A549 (cell line): ENCODE data around the gene ZBTB20. TPM values are rescaled to one million over a fixed set of nuclear protein-coding genes. Genes with fewer than 3 reads are reported as not detected.

Experiments
- ATAC-seq, 2 experiments: fragments of 200-7000 bp in 1 of 2; fragments of >200 bp in 1 of 2; cut with Nextera tagmentation in 1 of 2; cut with Tn5 transposase in 1 of 2; 3 replicates each; pipeline versions ENCODE4 v1.8.0 to v1.9.1; 2018 to 2020; ENCODE audit warnings: mild to moderate bottlenecking in 1 of 2, moderate library complexity in 1 of 2
- CTCF ChIA-PET: fragments of 300-600 bp; sonication (Branson Sonifier 250); formaldehyde crosslinking; extraction: SDS; loops from one replicate; lab custom pipeline; 2021; ENCODE audit warnings: antibody characterized with exemption, inconsistent platforms; lab: Yijun Ruan, JAX
- POLR2A ChIA-PET: fragments of 350-600 bp; formaldehyde crosslinking; extraction: SDS; loops from one replicate; lab custom pipeline; 2021; ENCODE audit warnings: antibody characterized with exemption, inconsistent platforms; lab: Yijun Ruan, JAX
- DNase-seq, 2 experiments: peaks; one replicate each; pipeline versions ENCODE4 v3.0.0 to v3.0.0-alpha.2; 2011 to 2016; ENCODE audit warnings: low read depth in 1 of 2, low spot score in 1 of 2
- FAIRE-seq: peaks from 2 replicates; lab custom pipeline; 2011; peaks lifted over from hg19 to GRCh38; lab: Jason Lieb, UNC
- H3K27ac ChIP-seq, 2 experiments: fragments of >200 bp; sonication (Bioruptor Twin); formaldehyde crosslinking; 3 replicates each; pipeline ENCODE4 v1.5.1; 2016 to 2017
- H3K4me1 ChIP-seq: fragments of >200 bp; sonication (Bioruptor Twin); formaldehyde crosslinking; 3 replicates; pipeline ENCODE4 v1.6.1; 2016
- H3K4me2 ChIP-seq: fragments of >200 bp; sonication (Bioruptor Twin); formaldehyde crosslinking; 3 replicates; pipeline ENCODE4 v1.6.1; 2016
- H3K4me3 ChIP-seq: fragments of >200 bp; sonication (Bioruptor Twin); formaldehyde crosslinking; 3 replicates; pipeline ENCODE4 v1.5.1; 2016
- H3K9me3 ChIP-seq: fragments of >200 bp; sonication (Bioruptor Twin); formaldehyde crosslinking; 3 replicates; pipeline ENCODE4 v1.6.1; 2016
- BHLHE40 ChIP-seq: IDR thresholded peaks from 2 replicates; pipeline ENCODE4 v1.6.1; 2012; ENCODE audit warnings: low read depth, low read length, inconsistent platforms
- CBX2 ChIP-seq: fragments of 200-600 bp; sonication (generic); IDR thresholded peaks from 2 replicates; pipeline ENCODE4 v1.6.1; 2016; ENCODE audit warnings: low read depth, mild to moderate bottlenecking, borderline replicate concordance
- CBX8 ChIP-seq: fragments of 200-600 bp; sonication (generic); IDR thresholded peaks from 2 replicates; pipeline ENCODE4 v1.6.1; 2016
- CHD4 ChIP-seq: fragments of 200-600 bp; sonication (generic); IDR thresholded peaks from 2 replicates; pipeline ENCODE4 v1.6.1; 2016; ENCODE audit warnings: antibody characterized with exemption, mild to moderate bottlenecking, borderline replicate concordance
- EHF ChIP-seq: fragments of 250-450 bp; sonication (Bioruptor Pico); IDR thresholded peaks from 2 replicates; pipeline ENCODE4 v1.5.0; 2020; ENCODE audit warnings: mild to moderate bottlenecking
- EP300 ChIP-seq, 2 experiments: fragments of >200 bp; sonication (Bioruptor Twin); formaldehyde crosslinking; IDR thresholded peaks; 2 replicates in 1 of 2; 3 replicates in 1 of 2; pipeline ENCODE4 v1.6.1; 2016 to 2017
- FOSL2 ChIP-seq, 2 experiments: fragments of 450-650 bp in 1 of 2; fragments of >200 bp in 1 of 2; sonication (Bioruptor Twin) in 1 of 2; formaldehyde crosslinking; IDR thresholded peaks; 2 replicates each; pipeline versions ENCODE4 v1.5.0 to v1.6.1; 2016 to 2020; ENCODE audit warnings: mild to moderate bottlenecking in 1 of 2, moderate library complexity in 1 of 2
- HDAC2 ChIP-seq: fragments of 200-600 bp; sonication (generic); IDR thresholded peaks from 2 replicates; pipeline ENCODE4 v1.6.1; 2016
- HEYL ChIP-seq: fragments of 250-450 bp; sonication (Bioruptor Pico); IDR thresholded peaks from 2 replicates; pipeline ENCODE4 v1.8.0; 2021; ENCODE audit warnings: mild to moderate bottlenecking, moderate library complexity
- HOXB5 ChIP-seq: fragments of 250-450 bp; sonication (Bioruptor Pico); IDR thresholded peaks from 2 replicates; pipeline ENCODE4 v1.5.0; 2020; ENCODE audit warnings: mild to moderate bottlenecking, moderate library complexity
- JUNB ChIP-seq: fragments of >200 bp; sonication (Bioruptor Twin); formaldehyde crosslinking; IDR thresholded peaks from 2 replicates; pipeline ENCODE4 v1.6.1; 2016
- KDM1A ChIP-seq: fragments of 200-600 bp; sonication (generic); IDR thresholded peaks from 2 replicates; pipeline ENCODE4 v1.6.1; 2016; ENCODE audit warnings: low read depth, mild to moderate bottlenecking
- KDM5A ChIP-seq: fragments of 200-600 bp; sonication (generic); IDR thresholded peaks from 2 replicates; pipeline ENCODE4 v1.6.1; 2016; ENCODE audit warnings: antibody characterized with exemption, mild to moderate bottlenecking
- MAZ ChIP-seq: fragments of 150-350 bp; IDR thresholded peaks from 2 replicates; pipeline ENCODE4 v1.6.1; 2014; ENCODE audit warnings: antibody characterized with exemption, low read depth, low read length, borderline replicate concordance
- MYC ChIP-seq: IDR thresholded peaks from 2 replicates; pipeline ENCODE4 v1.6.1; 2012; ENCODE audit warnings: mild to moderate bottlenecking, inconsistent platforms, low read length, improper control_type of control experiment, borderline replicate concordance
- NPAS2 ChIP-seq: fragments of 250-450 bp; sonication (Bioruptor Pico); IDR thresholded peaks from 2 replicates; pipeline ENCODE4 v1.8.0; 2022; ENCODE audit warnings: mild to moderate bottlenecking, moderate library complexity, borderline replicate concordance
- NR3C1 ChIP-seq: fragments of >200 bp; sonication (Bioruptor Twin); formaldehyde crosslinking; IDR thresholded peaks from 3 replicates; pipeline ENCODE4 v1.6.1; 2017
- PBX3 ChIP-seq: IDR thresholded peaks from 2 replicates; pipeline ENCODE4 v1.6.1; 2012
- PHF8 ChIP-seq: fragments of 200-600 bp; sonication (generic); IDR thresholded peaks from 2 replicates; pipeline ENCODE4 v1.6.1; 2016; ENCODE audit warnings: low read depth, mild to moderate bottlenecking, antibody characterized with exemption, moderate library complexity, borderline replicate concordance
- POLR2A ChIP-seq: IDR thresholded peaks from 2 replicates; pipeline ENCODE4 v1.6.1; 2012; ENCODE audit warnings: mild to moderate bottlenecking, low read length
- POLR2AphosphoS2 ChIP-seq: conservative IDR thresholded peaks from 2 replicates; pipeline ENCODE4 v1.6.1; 2012; ENCODE audit warnings: low read length, improper control_type of control experiment, inconsistent platforms
- RARB ChIP-seq: fragments of 250-450 bp; sonication (Bioruptor Pico); IDR thresholded peaks from 2 replicates; pipeline ENCODE4 v1.8.0; 2021; ENCODE audit warnings: mild to moderate bottlenecking, moderate library complexity
- RNF2 ChIP-seq: fragments of 200-600 bp; sonication (generic); IDR thresholded peaks from 2 replicates; pipeline ENCODE4 v1.6.1; 2016; ENCODE audit warnings: low read depth, mild to moderate bottlenecking, antibody characterized with exemption, moderate library complexity, borderline replicate concordance
- SMC3 ChIP-seq: fragments of >200 bp; sonication (Bioruptor Twin); formaldehyde crosslinking; IDR thresholded peaks from 3 replicates; pipeline ENCODE4 v1.6.1; 2018; ENCODE audit warnings: inconsistent platforms
- ZFP36 ChIP-seq: fragments of 450-650 bp; IDR thresholded peaks from 2 replicates; pipeline ENCODE4 v1.6.1; 2014; ENCODE audit warnings: borderline replicate concordance; ENCODE audit not compliant: partially characterized antibody
- ZSCAN20 ChIP-seq: fragments of 250-450 bp; sonication (Bioruptor Pico); IDR thresholded peaks from 2 replicates; pipeline ENCODE4 v1.8.0; 2022; ENCODE audit warnings: mild to moderate bottlenecking, moderate library complexity
- WGBS: methylation state at CpG from one replicate; pipeline ENCODE4 v1.1.6; 2017; ENCODE audit errors: missing lambda C conversion rate; 5-methylcytosine and 5-hydroxymethylcytosine counted together
- polyA plus RNA-seq, 4 experiments: library from polyadenylated mRNA; depleted of rRNA in 3 of 4; stranded (reverse); fragments of >200 nt; fragmentation: RNase III in 1 of 4; extraction: RNeasy Plus Mini Kit Qiagen cat#74134 plus additional on column Dnase treatment in 1 of 4; gene quantifications; 2 replicates in 3 of 4; 3 replicates in 1 of 4; pipeline ENCODE4 v1.2.3, GENCODE V29; 2011 to 2017

The ZBTB20 gene
- polyA plus RNA-seq, 2 of the 4 experiments (the other 2 are of a cell fraction): 0.85 to 5.0 TPM

DNA sequence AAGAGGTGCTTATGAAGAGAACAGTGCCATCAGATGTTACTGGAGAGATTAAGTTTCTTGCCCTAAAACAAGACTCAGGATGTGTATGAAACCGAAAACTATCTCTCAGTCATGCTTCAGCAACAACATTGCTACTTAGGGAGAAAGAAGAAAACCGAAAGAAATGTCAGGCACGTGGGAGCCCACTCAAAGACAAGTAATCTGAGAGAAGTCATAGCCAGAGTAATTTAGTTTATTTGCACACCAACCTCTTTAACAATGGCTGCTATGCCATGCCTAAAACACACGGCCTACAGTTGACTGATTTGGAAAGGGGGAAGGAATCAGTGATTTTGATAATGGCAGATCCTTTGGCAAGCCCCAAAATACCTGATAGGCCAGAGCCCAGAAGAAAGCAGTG lies 690.3 kb downstream of the ZBTB20 start:
- FAIRE-seq (no peak), ATAC-seq (no peak)

DNA sequence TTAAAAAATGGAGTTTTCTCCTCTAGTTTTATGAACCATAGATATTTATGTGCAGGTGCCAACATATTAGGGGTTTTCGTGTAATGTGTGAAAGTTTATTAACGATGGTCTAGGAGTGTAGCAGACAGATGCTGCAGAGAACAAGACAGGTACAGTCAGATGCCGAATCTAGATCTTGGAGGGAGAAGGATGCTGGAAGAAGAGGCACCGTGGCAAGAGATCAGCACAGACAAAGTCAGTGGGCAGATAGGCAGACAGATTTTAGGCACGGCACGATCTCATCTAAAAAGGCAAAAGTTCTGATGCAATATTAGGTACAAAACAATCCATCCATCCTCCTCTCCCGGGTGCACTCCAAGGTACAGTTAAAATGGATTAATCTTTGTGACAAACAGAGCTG lies 691.7 kb downstream of the ZBTB20 start:
- no peak overlapping the region for H3K4me3 ChIP-seq
- TF ChIP-seq PHF8 (no peak), EP300 (IDR thresholded peaks at IDR 0.05) (no peak), RNF2 (no peak), NPAS2 (CRISPR knock-in tag) (no peak), MAZ (no peak), CHD4 (no peak), KDM1A (no peak), HDAC2 (no peak), PBX3 (no peak), ZSCAN20 (CRISPR knock-in tag) (no peak), MYC (no peak), RARB (CRISPR knock-in tag) (no peak), CBX2 (no peak), POLR2AphosphoS2 (no peak)
- H3K4me2 ChIP-seq: no peak overlapping the region
- WGBS: 74% methylated on average over 7 of the region's 7 CpGs
- DNase-seq (no peak), FAIRE-seq (no peak), ATAC-seq (no peak)
- no peaks in the 10 kb centered on the region for H3K9me3 ChIP-seq
- ChIA-PET POLR2A (no interaction called here), CTCF (no interaction called here)
- H3K27ac ChIP-seq: no peak overlapping the region
- H3K4me1 ChIP-seq: peaks cover 19% of the 10 kb centered on the region

More for the DNA sequence above, 690.3 kb downstream of the ZBTB20 start:
- H3K4me2 ChIP-seq: no peak overlapping the region
- peaks cover 13% of the 10 kb centered on the region for H3K4me1 ChIP-seq
- POLR2A ChIA-PET: no interaction called here
- H3K27ac ChIP-seq: no peak overlapping the region
- CTCF ChIA-PET: interaction anchor here (0.6 kb wide), 1 partner anchor 683 kb away, joined by 5 read pairs; no protein-coding TSS in a partner anchor
- 94% methylated on average over 4 of the region's 4 CpGs for WGBS
- H3K9me3 ChIP-seq: no peaks in the 10 kb centered on the region
- TF ChIP-seq HDAC2: no peak
- no peak for TF ChIP-seq MAZ
- TF ChIP-seq ZFP36: no peak
- no peak for TF ChIP-seq NR3C1
- TF ChIP-seq KDM1A: no peak
- no peak for TF ChIP-seq KDM5A
- TF ChIP-seq HEYL (CRISPR knock-in tag): no peak
- TF ChIP-seq SMC3: no peak
- TF ChIP-seq EHF (CRISPR knock-in tag): no peak
- no peak for TF ChIP-seq BHLHE40
- TF ChIP-seq HOXB5 (CRISPR knock-in tag): no peak
- TF ChIP-seq FOSL2 (IDR thresholded peaks at IDR 0.05): no peak
- TF ChIP-seq FOSL2 (CRISPR knock-in tag; IDR thresholded peaks at IDR 0.05): no peak
- TF ChIP-seq POLR2A: no peak
- no peak for TF ChIP-seq MYC
- TF ChIP-seq JUNB: no peak
- no peak for TF ChIP-seq RNF2
- no peak overlapping the region for H3K4me3 ChIP-seq
- no peak for DNase-seq

- DNase-seq (no peak), FAIRE-seq (no peak), ATAC-seq (no peak)
- WGBS: 78% methylated on average over 12 of the region's 12 CpGs
- Histone ChIP-seq H3K4me1 (peaks cover 19% of the 10 kb centered on the region), H3K4me3 (no peak overlapping the region), H3K27ac (no peak overlapping the region; a peak in 1 of 6 replicates), H3K4me2 (no peak overlapping the region), H3K9me3 (no peaks in the 10 kb centered on the region)
- no peak for TF ChIP-seq CBX8
- ChIA-PET POLR2A (no interaction called here), CTCF (interaction anchor here (0.6 kb wide), 1 partner anchor 71 kb away, joined by 3 read pairs; no protein-coding TSS in a partner anchor)
Measured at GRCh38 chr3:114454551-114455251, 692.4 kb downstream of the ZBTB20 start.
